ENCODE measurements around the gene GZF1.
"Not testable (repeated sequence)": the region's sequence is repeated elsewhere in the genome, so short reads cannot be mapped to it uniquely, and the experiment has no call there.

GZF1 gene

DNA sequence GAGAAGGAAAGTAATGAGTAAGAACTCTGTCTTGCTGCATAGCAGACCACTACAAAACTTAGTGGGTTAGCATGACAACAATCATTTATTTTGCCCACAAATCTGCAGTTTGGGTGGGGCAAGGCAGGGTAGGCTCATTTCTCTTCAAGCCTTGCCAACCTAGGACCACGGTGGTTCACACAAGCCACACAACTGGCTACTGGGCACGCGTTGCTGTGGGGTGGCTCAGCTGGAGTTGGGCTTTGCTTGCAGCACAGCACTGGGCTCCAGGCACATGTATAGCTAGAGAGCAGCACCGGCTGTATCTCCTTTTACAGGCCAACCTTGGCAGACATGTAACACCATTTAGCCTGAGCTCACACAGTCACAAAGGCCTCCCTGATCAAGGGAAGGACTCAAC lies 16.0 kb upstream of the GZF1 start:
- DNase-seq (ENCODE audit: low read depth in 2 of 2): no peak

GRCh38 chr20:23347791-23348190 lies 14.2 kb upstream of the GZF1 start:
- DNase-seq (ENCODE audit: low read depth in 2 of 2): no peak

DNA sequence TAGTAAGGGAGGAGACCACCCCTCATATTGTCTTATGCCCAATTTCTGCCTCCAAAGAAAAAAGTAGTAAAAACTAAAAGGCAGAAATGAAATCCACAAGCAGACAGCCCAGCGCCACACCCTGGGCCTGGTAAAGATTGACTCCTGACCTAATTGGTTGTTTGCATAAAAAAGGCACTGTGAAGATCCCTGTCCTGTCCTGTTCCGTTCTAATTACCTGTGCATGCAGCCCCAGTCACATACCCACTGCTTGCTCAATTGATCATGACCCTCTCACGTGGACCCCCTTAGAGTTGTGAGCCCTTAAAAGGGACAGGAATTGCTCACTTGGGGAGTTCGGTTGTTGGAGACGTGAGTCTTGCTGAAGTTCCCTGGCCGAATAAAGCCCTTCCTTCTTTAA lies 13.5 kb upstream of the GZF1 start:
- DNase-seq (ENCODE audit: low read depth in 2 of 2): not testable (repeated sequence)

DNA sequence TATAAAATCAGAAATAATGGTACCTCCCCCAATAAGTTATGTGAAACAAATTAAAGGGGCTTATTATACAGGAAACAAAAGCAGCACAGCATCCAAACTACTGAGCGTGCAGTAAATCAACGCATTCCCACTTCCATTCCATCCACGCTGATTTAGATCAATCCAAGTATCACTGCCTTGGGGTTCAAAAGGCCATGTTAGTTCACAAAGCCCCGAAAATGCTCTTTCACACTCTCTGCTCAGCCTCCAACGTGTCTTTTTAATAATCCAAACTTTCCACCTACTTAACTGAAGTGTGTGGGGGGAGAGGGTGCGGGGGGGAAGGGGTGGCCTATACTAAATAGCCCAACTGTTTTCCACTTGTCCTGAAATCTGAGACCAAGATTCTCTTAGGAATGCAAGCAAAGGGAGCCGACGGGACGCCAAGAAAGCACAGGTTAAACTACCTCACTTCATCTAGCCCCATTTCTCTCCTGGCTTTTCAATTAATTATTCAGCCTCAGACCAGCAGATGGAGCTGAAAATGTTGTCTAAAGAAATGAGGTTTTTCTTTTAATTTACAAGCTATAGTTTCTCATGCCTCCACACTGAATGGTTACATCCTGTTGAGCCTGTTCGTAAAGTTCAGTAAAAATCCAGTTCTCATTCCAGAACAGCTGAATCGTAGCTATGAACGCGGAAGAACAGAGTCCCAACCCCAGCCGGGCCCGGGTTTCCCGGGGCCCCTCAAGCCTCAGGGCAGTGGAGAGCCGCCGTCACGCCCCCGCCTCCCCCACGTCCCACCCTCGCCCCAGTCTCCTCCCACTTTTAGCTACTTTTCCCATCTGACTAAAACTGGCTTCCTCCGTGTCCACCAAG lies 12.4 kb upstream of the GZF1 start:
- peak in 1 of 2 experiments; percentile 61 for DNase-seq (ENCODE audit: low read depth in 2 of 2)

- DNase-seq (ENCODE audit: low read depth in 2 of 2): peak; percentile 90 to 96
These were observed 11.6 kb upstream of the GZF1 start, which contains the start of gene NXT1 for GRCh38 chr20:23350196-23350903. NXT1 (plus strand) TSS chr20:23350791; CDS start chr20:23354042, 3,251 bp downstream.

GRCh38 chr20:23350904-23351838 lies 10.8 kb upstream of the GZF1 start:
- peak; percentile 22 to 52 for DNase-seq (ENCODE audit: low read depth in 2 of 2)

DNA sequence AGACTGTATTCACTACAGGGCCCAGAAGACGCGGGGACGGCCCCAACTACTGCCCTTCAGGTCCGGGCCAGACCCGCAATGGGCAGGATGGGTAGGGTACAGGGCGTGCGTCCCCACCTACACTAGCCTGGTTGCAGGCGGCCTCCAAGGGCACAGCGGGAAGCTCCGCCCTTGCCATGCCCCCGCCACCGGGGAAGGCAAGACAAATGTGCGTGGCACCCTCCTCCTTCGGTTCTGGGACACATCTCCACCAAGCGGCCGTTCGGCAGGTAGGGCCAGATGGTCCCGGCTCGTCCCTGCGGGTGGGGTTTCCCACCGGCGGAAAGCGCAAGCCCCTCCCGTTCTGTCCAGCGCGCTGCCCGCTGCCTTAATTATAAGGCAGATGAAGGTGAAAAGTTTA lies 5.8 kb upstream of the GZF1 start:
- no peak for DNase-seq (ENCODE audit: low read depth in 2 of 2)

DNA sequence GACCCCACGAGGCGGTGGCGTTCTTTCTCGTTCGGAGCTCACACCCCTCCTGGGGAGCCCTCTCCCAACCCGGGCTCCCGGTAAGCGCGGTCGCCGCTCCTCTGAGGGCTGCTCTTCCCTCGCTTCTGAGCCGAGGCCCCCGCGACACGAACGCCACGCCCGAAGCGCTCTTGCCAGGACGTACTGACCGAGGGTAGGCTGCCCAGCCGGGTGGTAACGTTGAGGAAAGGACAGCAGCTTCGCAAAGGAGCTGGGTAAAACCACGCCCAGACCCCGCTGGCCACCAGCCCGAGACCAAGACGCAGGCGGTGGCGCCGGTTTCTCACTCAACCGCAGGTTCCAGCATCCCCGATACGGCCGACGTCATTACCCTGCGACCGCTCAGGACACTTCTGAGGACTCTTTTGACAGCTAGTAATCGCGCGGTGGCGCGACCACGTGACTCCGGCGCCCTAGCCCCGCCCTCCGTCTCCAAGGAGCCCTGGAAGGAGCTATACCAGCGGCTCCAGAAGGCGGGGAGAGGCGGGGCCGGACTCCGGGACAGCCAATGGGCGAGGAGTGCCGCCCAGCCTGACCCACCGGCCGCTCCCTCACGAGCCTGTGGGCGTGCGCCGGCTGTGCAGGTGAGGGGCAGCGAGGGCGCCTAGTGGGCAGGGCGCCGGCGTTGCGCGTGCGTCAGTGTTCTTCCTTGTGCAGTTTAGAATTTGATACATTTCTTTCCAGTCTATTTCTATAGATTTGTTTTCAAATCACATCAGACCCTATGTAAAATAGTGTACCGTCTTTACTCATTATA lies 4.0 kb upstream of the GZF1 start:
- peak; percentile 99 to 100 for DNase-seq (ENCODE audit: low read depth in 2 of 2)

DNA sequence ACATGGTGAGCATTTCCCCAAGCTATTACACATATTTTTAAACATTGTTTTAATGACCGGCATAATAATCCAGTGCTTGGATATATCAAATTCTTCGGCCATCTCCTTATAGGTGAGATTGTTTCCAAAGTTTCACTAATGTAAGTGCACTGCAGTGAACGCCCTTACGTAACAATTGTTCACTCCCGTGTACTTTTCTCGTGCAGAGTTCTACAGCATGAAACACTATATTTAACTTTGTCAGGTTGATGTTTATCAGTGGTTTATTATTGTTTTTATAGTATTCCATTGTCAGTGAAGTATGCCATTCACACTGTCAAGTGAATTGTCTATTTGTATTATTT lies 3.4 kb upstream of the GZF1 start:
- DNase-seq (ENCODE audit: low read depth in 2 of 2): no peak

DNA sequence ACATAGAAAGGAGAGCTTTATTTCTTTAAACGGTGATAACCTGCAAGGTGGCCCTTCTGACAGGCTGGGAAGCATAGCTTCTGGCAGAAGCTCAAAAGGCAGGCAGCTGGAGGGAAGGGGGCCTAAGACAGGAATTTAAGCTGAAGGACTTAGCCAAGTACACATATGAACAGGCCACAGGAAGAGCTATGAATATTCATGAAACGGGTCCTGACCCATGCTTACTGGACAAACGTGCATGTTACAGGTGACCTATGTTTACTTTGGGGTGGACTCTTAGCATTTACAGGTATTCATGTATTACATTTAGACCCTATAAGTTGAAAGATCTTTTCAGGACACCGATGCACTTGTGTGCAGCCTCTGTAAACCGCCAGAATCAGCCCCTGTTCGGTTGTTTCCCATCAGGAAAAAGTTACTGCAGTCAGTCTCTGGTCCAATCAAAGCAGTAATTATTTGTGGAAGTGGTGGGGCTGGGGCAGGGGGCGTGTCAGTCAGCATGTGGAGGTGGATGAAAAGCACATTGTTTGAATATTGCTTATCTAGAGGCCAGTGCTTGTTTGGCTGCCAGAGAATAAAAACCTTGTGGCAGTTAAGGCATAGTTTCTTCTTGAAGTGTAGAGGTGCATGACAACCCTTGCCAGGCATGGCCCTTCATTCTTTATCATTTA lies 2.9 kb upstream of the GZF1 start:
- DNase-seq (ENCODE audit: low read depth in 2 of 2): no peak

GRCh38 chr20:23360531-23360930 lies 1.5 kb upstream of the GZF1 start:
- no peak for DNase-seq (ENCODE audit: low read depth in 2 of 2)

DNA sequence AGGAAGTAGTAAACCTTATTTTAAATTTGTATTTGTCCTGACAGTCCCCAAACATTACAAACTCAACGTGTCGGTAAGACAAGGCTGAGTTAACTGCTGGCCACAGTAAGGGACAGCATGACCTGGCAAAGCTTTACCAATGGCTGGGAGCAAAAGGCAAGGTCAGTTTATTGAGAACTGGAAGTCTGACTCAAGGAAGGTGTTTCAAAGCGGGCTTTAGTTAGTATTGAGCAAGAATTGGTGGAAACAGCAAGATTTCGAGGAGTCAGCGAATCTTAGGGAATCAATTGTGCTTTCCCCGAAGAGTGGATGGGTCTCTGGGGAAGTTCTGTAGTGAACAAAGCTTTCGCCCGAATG lies 885 bp upstream of the GZF1 start:
- no peak for DNase-seq (ENCODE audit: low read depth in 2 of 2)

- DNase-seq (ENCODE audit: low read depth in 2 of 2): no peak
These were observed 642 bp downstream of the GZF1 start for GRCh38 chr20:23362392-23363256.

DNA sequence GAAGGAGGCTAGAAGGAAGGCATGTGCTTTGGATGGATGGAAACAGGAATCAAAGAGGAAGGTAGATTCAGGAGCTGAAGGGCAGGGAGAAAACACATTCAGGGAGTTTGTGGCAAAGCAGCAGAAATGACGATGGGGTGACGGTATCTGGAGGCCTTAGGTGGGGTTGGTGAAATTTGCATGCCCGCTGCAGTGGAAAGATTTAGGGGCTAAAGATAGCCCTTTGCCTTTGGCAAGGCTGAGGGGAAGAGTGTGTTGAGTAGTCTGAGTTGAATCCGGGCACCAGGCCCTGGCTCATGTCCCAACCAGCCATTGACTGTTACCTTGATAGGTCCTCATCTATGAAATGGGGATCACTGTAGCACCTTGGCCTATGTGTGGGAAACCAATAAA lies 1.3 kb downstream of the GZF1 start:
- DNase-seq (ENCODE audit: low read depth in 2 of 2): no peak

DNA sequence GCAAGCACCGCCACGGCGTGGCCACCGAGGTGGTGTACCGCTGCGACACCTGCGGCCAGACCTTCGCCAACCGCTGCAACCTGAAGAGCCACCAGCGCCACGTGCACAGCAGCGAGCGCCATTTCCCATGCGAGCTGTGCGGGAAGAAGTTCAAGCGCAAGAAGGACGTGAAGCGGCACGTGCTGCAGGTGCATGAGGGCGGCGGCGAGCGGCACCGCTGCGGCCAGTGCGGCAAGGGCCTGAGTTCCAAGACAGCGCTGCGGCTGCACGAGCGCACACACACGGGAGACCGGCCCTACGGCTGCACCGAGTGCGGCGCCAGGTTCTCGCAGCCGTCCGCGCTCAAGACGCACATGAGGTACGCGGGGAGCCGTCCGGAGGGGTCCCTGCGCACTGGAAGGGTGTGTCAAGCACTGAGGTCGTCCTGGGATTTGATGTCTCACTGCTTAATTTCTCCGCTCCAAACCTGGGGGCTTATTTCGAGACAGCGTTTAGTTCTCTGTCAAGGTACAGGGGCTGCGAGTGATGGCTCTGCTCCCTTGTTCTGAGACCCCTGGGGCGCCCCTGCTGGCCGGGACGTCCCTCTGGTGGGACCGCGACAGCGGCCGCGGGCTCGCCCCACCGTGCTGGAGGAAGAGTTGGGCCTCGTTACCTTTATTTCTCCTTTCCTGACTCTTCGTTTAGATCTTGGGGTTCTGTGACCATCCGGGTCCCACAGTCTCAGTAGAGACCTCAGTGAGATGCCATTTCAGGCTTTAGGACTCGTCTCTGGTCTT lies 3.6 kb downstream of the GZF1 start:
- no peak for DNase-seq (ENCODE audit: low read depth in 2 of 2)

- DNase-seq (ENCODE audit: low read depth in 2 of 2): no peak
These were observed 4.4 kb downstream of the GZF1 start for GRCh38 chr20:23366384-23366783.

DNA sequence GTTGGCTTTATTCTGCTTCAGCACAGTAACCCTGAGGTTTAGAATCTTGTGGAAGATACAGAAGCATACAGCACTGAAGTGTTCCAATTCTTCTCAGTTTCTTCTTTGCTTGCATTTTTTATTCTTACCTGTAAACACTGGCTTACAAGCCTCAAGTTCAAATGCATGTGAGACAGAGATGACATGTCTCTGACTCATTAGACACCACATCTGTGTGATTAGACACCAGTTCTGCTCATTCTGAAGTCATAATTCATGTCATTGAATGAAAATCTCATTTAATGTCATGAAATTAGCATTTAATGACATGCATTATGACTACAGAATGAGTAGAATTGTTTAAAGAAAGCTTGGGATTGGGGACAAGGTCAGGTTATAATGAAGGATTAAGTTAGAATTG lies 5.8 kb downstream of the GZF1 start:
- DNase-seq (ENCODE audit: low read depth in 2 of 2): no peak

GRCh38 chr20:23368316-23369071 lies 6.5 kb downstream of the GZF1 start:
- DNase-seq (ENCODE audit: low read depth in 2 of 2): no peak

Data from stimulated activated CD4-positive, alpha-beta T cell treated with anti-CD3 and anti-CD28 coated beads, Interleukin-12 subunit alpha, Interleukin-12 subunit beta, amount 100 ng/mL, for 24 hours (primary cell).